ENCODE measurements around the gene ZNF775. TPM values are rescaled to one million over a fixed set of nuclear protein-coding genes. Genes with fewer than 3 reads are reported as not detected.
A peak's percentile ranks its signal among the peaks of the same experiment; 100 is the strongest.

Gene ZNF775
- polyA plus RNA-seq, 3 donors = 1.1 to 2.8 (median 1.5) TPM

DNA sequence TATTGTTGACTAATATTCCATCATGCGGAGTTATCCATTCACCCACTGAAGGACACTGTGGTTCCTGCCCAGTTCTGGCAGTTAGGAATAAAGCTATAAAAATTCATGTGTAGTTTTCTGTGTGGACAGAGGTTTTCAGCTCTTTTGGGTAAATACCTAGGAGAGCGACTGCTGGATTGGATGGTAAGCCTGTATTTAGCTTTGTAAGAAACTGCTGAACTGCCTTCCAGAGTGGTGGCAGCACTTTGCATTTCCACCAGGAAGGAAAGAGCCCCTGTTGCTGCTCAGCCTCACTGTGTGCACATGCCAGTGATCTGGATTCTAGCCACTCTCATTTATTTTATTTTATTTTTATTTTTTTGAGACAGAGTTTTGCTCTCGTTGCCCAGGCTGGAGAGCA, 14.2 kb downstream of the ZNF775 start:
- WGBS, 3 donors = 53 to 93% (median 91%) methylated on average over 3 of the region's 3 CpGs
- H3K27ac ChIP-seq (ENCODE audit: low read depth, low read length) = no peak overlapping the region

DNA sequence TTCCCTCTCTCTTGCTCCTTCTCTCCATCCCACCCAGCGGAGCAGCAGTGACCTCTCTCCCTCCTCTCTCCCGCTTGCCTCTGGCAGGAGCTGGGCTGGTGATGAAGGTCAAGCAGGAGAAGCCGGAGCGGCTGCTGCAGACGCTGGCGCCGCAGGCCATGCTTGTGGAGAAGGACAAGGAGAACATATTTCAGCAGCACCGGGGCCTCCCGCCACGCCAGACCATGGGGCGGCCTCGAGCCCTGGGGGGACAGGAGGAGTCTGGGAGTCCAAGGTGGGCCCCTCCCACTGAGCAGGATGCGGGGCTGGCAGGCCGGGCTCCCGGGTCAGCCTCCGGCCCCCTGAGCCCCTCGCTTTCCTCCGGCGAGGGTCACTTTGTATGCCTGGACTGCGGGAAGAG, 17.3 kb downstream of the ZNF775 start:
- WGBS, 3 donors = 91 to 96% (median 95%) methylated on average over 20 of the region's 20 CpGs
- H3K27ac ChIP-seq (ENCODE audit: low read depth, low read length) = no peak overlapping the region

DNA sequence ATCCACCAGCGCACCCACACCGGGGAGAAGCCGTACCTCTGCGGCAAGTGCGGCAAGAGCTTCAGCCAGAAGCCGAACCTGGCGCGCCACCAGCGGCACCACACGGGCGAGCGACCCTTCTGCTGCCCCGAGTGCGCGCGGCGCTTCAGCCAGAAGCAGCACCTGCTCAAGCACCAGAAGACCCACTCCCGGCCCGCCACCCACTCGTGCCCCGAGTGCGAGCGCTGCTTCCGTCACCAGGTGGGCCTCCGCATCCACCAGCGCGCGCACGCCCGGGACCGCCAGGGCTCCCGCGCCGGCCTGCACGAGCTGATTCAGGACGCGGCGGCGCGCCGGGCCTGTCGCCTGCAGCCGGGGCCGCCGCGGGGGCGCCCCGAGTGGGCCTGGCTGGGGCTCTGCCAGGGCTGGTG, 17.7 kb downstream of the ZNF775 start:
- 97 to 98% (median 97%) methylated on average over 38 to 48 of the region's 48 CpGs for WGBS, 3 donors
- no peak overlapping the region for H3K27ac ChIP-seq (ENCODE audit: low read depth, low read length)

DNA sequence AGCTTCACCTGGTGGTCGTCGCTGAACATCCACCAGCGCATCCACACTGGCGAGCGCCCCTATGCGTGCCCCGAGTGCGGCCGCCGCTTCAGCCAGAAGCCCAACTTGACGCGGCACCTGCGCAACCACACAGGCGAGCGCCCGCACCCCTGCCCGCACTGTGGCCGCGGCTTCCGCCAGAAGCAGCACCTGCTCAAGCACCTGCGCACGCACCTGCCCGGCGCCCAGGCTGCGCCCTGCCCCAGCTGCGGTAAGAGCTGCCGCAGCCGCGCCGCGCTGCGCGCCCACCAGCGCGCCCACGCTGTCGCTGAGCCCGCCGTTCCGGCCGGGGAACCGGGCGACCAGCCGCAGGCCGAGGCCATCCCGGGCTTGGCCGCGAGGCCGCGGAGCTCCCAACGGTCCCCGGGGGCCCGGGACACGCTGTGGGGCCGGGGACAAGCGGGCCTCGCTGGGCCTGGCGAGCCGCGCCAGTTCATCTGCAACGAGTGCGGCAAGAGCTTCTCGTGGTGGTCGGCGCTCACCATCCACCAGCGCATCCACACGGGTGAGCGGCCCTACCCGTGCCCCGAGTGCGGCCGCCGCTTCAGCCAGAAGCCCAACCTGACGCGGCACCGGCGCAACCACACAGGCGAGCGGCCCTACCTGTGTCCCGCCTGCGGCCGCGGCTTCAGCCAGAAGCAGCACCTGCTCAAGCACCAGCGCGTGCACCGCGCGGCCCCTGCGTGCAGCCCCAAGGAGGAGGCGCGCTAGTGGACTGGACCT, 18.4 kb downstream of the ZNF775 start:
- 95 to 96% (median 96%) methylated on average over 90 to 91 of the region's 91 CpGs for WGBS, 3 donors
- no peak overlapping the region for H3K27ac ChIP-seq (ENCODE audit: low read depth, low read length)

DNA sequence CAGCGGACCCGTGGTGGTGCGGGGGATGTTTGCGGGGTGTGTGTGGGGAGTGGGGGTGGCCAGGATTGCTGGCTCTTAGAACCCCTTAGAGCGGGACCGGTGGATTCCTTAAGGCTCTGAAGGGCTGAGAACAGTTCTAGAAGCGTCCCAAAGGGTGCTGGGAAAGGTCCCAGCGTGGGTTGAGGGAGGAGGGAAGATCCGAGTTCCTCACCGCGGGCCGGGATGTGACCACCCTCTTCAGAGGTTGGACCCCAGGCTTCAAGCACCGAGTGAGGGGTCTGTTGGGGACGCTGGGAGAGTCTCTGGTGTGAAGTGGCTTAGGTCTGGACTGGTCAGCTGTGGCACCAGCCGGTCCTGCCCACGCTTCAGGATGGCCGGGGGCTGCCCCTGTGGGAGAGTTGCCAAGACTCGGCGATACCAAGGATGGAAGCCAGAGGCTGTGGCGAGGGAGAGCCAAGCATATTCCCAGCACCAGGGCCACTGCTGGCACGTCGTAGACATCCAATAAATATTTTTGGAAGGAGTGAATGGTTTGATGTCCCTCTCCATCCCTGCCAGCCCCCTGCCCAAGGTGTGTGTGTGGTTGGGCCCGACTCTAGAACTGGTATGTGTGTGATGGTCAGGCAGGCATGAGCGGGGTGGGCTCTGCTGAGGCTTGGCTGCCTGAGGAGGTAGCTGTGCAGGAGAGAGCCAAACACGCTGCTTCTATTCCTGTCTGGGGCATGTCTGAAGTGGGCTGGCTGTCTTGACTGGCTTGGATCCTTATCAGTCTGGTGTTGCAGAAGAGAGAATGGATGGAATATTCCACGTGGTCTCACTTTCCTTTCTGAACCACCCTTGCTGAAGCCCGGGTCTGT, 19.2 kb downstream of the ZNF775 start:
- WGBS, 3 donors = 92 to 95% (median 94%) methylated on average over 27 of the region's 27 CpGs
- no peak overlapping the region for H3K27ac ChIP-seq (ENCODE audit: low read depth, low read length)

DNA sequence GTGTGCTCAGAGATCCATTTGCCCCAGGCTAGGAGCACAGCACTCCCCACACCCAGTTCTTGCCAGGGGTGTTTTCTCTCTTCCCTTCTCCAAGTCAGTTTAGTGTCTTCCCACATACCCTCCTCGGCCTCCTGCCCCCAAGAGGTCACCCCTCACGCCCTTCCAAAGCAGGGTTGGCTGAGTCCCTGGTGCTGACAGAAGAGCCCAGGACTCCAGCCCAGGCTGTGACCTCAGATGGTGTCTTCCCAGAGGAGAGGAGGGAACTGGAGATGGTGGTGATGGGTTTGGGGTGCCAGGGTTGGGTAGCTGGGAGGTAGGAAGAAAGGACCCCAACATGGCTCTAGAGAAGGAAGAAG, 19.8 kb downstream of the ZNF775 start:
- 79 to 86% (median 80%) methylated on average over 2 of the region's 2 CpGs for WGBS, 3 donors
- H3K27ac ChIP-seq (ENCODE audit: low read depth, low read length) = no peak overlapping the region

DNA sequence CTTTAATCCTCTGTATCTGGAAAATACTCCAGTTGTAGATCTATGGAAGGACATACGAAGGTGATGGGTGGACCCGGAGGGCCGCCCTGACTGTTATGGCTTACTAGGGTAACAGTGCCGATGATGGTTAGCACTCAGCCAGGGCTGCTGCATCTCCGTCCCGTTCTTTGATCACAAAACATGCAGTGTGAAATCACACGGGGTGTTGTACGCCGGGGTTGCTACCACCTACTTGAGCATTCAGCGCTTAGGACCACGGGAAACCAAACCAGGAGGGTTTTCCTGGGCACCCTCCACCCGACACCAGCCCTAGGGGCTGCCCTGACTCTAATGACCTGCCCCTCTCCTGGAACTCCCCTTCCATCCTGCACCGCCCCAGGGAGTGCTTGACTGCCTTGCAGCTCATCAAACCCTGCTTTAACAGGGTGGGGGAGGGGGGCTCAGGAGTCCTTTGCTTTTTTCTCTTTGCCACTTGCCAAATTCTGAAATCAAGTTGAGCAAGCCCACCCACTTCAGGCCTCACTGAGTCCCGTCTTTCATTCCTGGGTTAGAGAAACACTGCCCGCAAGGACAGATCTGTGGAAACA, 20.4 kb downstream of the ZNF775 start:
- H3K27ac ChIP-seq (ENCODE audit: low read depth, low read length) = no peak overlapping the region
- 85 to 88% (median 87%) methylated on average over 15 of the region's 15 CpGs for WGBS, 3 donors

DNA sequence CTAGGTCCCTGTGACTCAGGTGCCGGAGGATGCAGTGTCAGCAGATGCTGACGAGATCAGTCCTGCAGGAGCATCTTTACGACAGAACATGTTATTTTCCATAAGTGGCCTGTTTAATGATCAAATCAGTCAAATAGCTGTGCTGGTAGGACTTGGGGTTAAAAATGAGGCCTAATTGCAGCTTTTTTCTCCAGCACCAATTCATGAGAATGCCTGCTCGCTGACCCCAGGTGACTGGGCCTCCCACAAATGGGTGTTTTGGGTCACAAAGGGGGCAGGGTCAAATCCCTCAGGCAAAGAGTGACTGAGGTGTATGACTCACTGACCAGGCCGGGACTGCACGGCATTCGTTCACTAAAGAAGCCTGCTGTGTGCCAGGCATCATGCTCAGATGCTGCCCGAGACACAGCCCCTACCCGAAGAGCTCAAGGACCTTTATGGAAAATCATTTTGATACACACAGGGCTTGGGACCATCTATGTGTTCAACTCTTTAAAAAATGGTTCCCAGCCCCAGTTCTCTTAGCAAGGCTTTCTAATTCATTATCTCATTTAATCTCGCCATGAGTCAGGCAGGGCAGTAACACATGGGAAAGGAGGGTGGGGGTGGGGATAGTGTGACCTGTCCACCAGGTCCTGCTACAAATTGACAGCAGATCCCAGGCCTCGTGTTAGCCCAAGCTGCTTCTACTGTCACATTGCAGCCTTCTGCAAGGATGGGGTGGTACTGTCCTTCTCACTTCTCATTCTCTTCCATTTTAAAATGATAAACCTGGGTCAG, 21.1 kb downstream of the ZNF775 start:
- H3K27ac ChIP-seq (ENCODE audit: low read depth, low read length) = no peak overlapping the region
- 62 to 78% (median 74%) methylated on average over 11 of the region's 11 CpGs for WGBS, 3 donors

DNA sequence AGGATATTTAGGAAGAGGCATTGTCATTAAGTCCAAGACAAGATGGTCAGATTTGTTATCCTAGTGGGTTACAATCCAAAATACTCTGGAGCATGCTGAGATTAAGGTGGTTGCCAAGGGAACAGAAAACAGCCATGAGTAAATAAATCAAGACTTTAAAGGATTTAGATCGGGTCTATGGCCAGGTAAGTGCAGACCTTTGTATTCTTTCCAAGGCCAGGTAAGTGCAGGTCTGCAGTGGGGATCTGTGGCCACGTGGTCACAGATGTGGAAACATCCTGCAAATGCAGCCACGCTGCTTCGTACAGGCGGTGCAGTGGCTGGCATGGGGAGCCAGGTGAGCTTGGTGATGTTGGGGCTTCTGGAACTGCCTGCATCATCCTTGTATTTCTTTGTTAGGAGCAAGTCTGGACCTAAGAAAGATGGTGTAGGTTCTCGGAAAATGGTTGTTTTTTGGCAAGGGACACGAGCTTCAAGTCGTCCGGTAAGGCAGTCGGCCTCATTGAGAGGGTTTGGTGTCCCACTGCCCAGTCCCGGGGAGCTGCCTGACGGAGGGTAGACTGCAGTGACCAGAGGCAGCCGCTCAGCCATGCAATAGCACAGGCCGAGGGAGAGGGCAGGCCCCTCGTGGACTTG, 21.8 kb downstream of the ZNF775 start:
- H3K27ac ChIP-seq (ENCODE audit: low read depth, low read length) = no peak overlapping the region
- WGBS, 3 donors = 61 to 84% (median 83%) methylated on average over 15 of the region's 15 CpGs

DNA sequence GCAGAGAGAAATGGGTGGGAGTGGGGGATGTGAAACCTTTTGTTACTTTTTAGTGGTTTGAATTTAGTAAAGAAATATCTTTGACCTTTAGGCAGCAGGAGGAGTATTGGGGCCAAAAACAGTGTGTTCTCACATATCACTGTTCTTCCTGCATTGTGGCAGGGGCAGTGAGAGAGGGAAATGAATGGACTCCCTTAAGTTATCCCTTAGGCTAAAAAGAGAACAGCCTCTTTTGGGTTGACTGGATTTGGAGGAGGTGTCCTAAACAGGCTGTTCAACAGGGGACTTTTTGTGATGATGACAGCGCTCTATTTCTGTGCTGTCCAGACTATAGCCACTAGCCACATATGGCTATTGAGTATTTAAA, 22.3 kb downstream of the ZNF775 start:
- WGBS, 3 donors = 92 to 100% (median 100%) methylated on average over 1 of the region's 1 CpG
- no peak overlapping the region for H3K27ac ChIP-seq (ENCODE audit: low read depth, low read length)

DNA sequence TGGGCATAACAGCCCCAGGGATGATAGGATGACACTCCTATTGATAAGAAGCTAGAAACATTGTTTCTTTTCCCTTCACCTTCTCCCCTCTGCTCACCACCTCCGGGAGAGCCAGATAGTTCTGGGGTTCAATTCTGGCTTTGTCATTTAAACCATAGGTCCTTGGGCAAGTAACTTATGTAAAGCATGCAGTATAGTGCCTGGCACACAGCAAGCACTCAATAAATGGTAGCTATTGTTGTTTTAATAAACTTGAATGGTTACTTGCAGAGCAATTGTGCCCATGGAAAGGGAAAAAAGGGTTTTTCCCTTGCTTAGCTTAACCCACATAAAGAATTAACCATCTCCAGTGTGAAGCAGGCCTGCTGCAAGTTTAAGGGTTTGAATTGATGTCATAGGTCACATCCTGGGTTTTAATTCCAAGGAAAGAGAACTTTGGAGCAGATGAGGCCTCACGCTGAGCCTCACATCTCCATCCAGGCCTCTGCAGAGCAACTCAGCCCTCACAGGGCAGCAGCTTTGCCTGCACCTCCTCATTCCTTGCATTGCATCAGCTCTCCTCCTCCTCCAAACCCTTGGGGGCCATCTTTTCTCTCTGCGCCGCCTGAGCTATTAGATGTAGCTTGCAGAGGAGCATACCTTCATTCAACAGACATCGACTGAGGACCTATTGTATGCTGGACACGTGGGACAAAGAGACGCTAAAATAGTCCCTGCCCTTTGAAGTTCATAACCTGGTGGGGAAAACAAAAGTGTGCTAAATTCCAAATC, 22.9 kb downstream of the ZNF775 start:
- no peak overlapping the region for H3K27ac ChIP-seq (ENCODE audit: low read depth, low read length)
- WGBS, 3 donors = 81 to 89% (median 82%) methylated on average over 7 of the region's 7 CpGs

DNA sequence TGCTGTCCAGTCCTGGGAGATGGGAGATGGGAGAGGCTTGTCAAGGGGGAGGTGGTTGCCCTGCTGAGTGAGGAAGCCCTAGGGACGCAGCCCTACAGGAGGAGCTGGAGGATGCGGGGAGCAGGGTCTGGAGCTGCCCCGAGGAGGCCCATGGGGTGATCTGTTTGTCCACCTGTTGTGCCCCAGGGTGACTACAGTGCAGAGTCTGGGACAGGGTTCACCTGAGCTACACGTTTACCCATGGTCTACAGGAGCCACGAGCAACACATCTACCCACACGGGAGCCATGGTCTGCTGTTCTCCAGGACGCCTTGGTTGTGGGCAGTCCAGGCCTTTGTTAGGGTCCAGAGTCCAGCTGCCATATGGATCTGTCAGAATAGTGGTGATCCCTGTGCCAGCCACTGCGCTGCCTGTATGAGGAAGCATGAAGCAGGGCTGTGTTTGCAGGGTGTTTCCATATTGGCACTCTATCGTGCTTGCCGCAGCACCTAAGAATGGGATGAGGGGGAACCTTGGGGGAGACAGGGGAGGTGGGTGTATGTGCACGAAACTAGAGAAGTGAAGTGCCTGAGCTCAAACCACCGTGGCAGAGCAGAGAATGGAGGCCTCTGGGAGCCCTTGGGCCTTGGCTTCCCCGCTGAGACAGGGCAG, 23.7 kb downstream of the ZNF775 start:
- 64 to 92% (median 85%) methylated on average over 13 of the region's 13 CpGs for WGBS, 3 donors
- H3K27ac ChIP-seq (ENCODE audit: low read depth, low read length) = no peak overlapping the region

DNA sequence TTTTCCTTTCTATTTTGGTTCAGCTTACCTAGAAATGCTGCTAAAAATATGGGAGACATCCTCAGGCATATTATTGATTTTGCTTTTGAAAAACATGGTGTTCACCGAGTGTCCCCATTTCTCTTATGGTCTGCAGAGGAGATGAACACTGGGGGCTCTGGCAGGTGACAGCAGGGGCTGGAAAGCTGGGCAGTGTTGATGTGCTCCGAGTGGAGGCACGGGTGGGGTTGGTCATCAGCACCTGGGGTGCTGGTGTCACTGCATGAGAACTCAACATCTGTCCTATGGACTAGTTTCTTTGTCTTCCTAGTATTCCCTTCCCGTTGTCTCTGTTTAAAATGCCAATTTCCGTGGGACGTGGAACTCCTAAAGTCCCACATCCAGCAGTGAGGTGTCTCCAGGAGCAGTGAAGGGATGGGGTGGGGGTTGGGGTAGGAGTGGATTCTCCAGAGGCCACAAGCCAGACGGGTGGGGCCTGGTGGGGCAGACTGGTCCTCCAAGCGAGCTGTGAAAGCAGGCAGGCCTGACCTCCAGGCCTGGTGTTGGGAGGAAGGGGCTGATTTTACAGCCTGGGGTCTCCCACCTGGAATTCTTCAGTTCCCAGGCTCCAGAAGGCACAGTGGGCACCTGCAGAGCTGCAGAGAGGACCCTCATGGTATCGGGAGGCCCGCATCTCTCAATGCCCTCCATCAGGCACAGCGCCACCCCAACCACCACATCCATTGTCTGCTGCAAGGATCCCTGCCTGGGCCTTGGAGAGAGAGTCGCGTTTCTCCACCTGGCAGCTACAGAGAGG, 24.4 kb downstream of the ZNF775 start:
- WGBS, 3 donors = 86 to 90% (median 89%) methylated on average over 13 of the region's 13 CpGs
- H3K27ac ChIP-seq (ENCODE audit: low read depth, low read length) = no peak overlapping the region

DNA sequence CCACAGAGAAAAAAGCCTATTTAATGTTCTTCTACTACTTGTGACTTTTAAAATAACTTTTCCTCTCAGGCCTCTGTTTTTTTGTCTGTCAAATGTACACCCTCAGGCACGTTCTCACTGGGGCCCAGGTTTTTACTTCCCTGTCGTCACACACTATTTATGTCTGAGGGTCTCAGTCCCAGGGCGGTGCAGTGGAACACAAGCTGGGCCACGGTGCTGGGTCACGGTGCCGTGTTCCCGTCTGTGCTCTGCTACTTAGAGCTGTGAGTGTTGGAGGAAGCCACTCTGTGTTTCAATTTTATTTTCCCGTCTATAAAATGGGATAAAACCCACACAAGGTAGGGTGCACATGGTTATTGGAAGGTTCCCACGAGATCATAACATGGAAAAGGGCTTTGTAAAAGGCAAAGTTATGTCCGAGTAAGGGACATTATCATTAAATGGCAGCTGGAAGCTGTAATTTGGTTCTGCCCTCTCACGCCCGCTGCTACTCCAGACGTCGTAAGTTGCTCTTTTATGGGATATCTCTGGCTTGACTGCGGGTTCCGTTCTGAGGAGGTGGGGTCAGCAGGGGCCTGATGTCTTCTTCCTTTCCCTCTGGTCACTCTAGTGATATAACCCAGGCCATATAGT, 25.2 kb downstream of the ZNF775 start:
- peak overlapping the region; percentile 84 for H3K27ac ChIP-seq (ENCODE audit: low read depth, low read length)
- 22 to 55% (median 31%) methylated on average over 16 of the region's 16 CpGs for WGBS, 3 donors

DNA sequence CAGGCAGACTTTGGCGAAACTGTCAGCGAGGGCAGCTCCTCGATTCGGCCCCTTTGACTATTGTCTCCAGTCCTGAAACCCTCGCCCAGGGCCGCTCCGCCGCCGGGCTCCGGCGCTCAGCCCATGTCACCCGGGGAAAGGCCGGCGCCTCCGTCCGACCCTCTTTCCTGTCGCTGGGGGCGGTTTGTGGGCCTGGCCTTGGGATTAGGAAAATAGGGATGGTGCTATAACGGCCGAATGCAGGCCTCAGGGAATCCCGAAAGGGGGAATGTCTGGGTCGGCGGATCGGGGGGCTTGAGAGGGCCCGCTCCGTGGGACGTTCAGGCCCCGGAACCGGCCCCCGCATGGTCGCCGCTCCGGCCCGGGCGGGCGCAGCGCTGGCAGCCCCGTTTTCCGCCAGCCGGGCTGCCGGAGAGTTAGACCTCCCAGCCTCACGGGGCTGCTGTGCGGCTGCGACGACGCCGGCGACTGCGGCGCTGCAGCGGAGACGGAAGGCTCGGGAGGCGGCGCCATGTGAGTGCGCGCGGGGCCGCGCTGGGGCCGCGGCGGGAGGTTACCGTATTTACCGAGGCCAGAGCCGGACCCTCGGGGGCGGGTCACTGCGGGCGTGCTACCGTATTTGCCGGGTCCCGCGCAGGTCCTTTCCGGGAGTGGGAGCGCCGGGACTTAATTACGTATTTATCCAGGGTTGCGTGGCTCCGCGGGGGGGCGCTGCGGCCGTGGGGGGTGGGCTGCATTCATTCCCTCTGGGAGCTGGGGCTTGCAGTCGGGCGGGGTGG, 25.9 kb downstream of the ZNF775 start:
- 0 to 2% (median 1%) methylated on average over 73 to 86 of the region's 86 CpGs for WGBS, 3 donors
- H3K27ac ChIP-seq (ENCODE audit: low read depth, low read length) = peak overlapping the region; percentile 84

Measured in adipose tissue (tissue), 3 donors.